ENCODE measurements around the gene TANGO2.

DNA sequence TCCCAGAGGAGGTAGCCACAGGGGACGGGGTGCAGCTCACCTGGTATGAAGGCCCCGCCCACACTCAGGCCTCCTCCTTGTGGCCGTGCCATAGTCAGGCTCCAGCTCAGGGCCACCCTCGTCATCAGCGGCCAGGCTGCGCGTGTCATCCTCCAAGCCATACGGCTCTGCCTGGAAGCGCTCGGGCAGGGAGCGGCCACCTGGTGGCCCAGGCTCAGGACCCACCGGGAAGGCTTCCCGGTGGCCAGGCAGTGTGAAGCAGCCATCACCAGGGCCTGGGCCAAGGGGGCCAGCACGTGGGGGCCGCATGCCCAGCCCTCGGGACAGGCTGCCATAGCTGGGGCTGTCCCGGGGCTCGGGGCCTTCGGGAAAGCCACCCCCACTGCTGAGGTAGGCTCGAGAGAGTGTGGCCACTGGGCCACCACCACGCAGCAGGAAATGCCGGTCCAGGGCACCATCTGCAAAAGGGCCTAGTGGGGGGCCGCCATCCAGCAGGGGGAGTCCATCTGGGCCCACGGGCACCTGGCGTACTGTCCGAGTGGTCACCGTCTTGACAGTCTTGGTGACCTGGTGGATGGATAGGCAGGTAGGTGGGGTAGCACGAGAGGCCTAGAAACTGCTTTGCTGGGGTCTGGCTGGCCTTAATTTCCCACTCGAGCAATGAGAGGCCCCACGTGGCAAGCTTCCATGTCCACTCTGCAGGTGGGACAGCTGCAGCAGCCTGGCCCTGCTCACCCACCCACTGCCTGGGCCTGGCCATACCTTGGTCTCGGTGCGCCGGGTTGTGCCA is 39.5 kb upstream of the TANGO2 start:
- TF ChIP-seq, protein P1, sequence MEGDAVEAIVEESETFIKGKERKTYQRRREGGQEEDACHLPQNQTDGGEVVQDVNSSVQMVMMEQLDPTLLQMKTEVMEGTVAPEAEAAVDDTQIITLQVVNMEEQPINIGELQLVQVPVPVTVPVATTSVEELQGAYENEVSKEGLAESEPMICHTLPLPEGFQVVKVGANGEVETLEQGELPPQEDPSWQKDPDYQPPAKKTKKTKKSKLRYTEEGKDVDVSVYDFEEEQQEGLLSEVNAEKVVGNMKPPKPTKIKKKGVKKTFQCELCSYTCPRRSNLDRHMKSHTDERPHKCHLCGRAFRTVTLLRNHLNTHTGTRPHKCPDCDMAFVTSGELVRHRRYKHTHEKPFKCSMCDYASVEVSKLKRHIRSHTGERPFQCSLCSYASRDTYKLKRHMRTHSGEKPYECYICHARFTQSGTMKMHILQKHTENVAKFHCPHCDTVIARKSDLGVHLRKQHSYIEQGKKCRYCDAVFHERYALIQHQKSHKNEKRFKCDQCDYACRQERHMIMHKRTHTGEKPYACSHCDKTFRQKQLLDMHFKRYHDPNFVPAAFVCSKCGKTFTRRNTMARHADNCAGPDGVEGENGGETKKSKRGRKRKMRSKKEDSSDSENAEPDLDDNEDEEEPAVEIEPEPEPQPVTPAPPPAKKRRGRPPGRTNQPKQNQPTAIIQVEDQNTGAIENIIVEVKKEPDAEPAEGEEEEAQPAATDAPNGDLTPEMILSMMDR (conservative IDR thresholded peaks at IDR 0.05), result no peak
- no peak for TF ChIP-seq ZFX (IDR thresholded peaks at IDR 0.05)

Data from C4-2B (cell line).